ENCODE measurements around the gene NAA50. TPM values are rescaled to one million over a fixed set of nuclear protein-coding genes. Genes with fewer than 3 reads are reported as not detected.
A peak's percentile ranks its signal among the peaks of the same experiment; 100 is the strongest.

The NAA50 gene
- total and polyA plus RNA-seq, 2 of the 13 experiments (the other 11 are each of a cell fraction or from before 2014, with no cell fraction given) = 30.2 to 233 TPM

DNA sequence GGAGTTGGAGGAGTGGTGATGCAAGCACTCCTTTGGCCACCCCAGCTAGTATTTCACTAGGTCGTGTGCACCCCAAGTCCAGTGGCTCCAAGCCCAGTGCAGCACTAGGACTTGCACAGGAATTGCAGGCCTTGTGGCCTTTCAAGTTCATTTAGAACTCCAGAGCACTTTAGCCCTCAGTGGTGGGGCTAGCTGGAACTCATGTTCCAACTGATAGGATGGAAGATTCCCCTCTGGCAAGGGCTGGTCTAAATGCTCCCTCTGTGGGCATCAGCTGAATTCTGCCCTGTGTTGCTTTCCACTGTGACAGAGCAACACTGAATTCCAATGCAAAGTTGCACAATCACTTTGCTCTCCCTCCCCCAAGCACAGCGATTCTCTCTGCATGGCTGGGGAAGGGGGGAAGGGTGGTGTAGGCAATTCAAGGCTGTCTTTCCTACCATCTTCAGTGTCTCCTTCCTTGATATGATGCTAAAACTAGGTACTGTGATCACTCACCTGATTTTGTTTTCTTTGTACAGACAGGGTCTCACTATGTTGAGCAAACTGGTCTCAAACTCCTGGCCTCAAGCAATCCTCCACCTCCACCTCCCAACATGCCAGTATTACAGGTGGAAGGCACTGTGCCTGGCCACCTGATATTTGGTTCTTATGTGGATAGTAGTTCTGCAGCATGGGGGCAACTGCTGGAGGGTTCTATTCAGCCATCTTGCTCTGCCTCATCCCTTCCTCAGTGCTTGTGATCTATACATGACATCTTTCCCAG, 59.9 kb downstream of the NAA50 start (continued):
- TF ChIP-seq, protein P1, sequence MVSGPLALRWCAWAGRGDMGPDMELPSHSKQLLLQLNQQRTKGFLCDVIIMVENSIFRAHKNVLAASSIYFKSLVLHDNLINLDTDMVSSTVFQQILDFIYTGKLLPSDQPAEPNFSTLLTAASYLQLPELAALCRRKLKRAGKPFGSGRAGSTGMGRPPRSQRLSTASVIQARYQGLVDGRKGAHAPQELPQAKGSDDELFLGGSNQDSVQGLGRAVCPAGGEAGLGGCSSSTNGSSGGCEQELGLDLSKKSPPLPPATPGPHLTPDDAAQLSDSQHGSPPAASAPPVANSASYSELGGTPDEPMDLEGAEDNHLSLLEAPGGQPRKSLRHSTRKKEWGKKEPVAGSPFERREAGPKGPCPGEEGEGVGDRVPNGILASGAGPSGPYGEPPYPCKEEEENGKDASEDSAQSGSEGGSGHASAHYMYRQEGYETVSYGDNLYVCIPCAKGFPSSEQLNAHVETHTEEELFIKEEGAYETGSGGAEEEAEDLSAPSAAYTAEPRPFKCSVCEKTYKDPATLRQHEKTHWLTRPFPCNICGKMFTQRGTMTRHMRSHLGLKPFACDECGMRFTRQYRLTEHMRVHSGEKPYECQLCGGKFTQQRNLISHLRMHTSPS (CRISPR knock-in tag; IDR thresholded peaks at IDR 0.05; ENCODE audit: low read depth) = peak; percentile 27; the same call in 1 of the 2 replicates
- no peak for TF ChIP-seq BRCA1 (CRISPR knock-in tag; IDR thresholded peaks at IDR 0.05)
- TF ChIP-seq, protein P2, sequence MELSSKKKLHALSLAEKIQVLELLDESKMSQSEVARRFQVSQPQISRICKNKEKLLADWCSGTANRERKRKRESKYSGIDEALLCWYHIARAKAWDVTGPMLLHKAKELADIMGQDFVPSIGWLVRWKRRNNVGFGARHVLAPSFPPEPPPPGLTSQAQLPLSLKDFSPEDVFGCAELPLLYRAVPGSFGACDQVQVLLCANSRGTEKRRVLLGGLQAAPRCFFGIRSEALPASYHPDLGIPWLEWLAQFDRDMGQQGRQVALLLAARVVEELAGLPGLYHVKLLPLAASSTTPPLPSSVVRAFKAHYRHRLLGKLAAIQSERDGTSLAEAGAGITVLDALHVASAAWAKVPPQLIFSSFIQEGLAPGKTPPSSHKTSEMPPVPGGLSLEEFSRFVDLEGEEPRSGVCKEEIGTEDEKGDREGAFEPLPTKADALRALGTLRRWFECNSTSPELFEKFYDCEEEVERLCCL (CRISPR knock-in tag; IDR thresholded peaks at IDR 0.05; ENCODE audit: borderline replicate concordance) = no peak
- no peak for TF ChIP-seq ZNF607 (CRISPR knock-in tag; IDR thresholded peaks at IDR 0.05; ENCODE audit: borderline replicate concordance)
- no peak for TF ChIP-seq ZNF772 (CRISPR knock-in tag; IDR thresholded peaks at IDR 0.05)
- peak; percentile 55; the same call in 1 of the 2 replicates for TF ChIP-seq GFI1 (CRISPR knock-in tag; IDR thresholded peaks at IDR 0.05; ENCODE audit: borderline replicate concordance)
- no peak for TF ChIP-seq HOXA9 (CRISPR knock-in tag; IDR thresholded peaks at IDR 0.05; ENCODE audit: borderline replicate concordance)
- TF ChIP-seq TAF15 (IDR thresholded peaks at IDR 0.05; ENCODE audit: low read depth, low read length, poor library complexity, severe bottlenecking) = no peak
- TF ChIP-seq JARID2 (CRISPR knock-in tag; IDR thresholded peaks at IDR 0.05; ENCODE audit: insufficient replicate concordance) = no peak
- TF ChIP-seq ZNF605 (CRISPR knock-in tag; IDR thresholded peaks at IDR 0.05) = 0 out of 2 replicates have a peak, but pooled peaks have one; percentile 10
- TF ChIP-seq ZNF354B (CRISPR knock-in tag; IDR thresholded peaks at IDR 0.05) = no peak
- no peak for TF ChIP-seq MAZ (IDR thresholded peaks at IDR 0.05; ENCODE audit: borderline replicate concordance, low read depth, low read length)
- TF ChIP-seq MAZ (CRISPR knock-in tag; IDR thresholded peaks at IDR 0.05; ENCODE audit: low read depth) = 0 out of 2 replicates have a peak, but pooled peaks have one; percentile 29
- TF ChIP-seq PAX8 (CRISPR knock-in tag; IDR thresholded peaks at IDR 0.05; ENCODE audit: borderline replicate concordance) = no peak
- no peak for TF ChIP-seq RBFOX2 (IDR thresholded peaks at IDR 0.05; ENCODE audit: low read depth, low read length)
- TF ChIP-seq, protein P3, sequence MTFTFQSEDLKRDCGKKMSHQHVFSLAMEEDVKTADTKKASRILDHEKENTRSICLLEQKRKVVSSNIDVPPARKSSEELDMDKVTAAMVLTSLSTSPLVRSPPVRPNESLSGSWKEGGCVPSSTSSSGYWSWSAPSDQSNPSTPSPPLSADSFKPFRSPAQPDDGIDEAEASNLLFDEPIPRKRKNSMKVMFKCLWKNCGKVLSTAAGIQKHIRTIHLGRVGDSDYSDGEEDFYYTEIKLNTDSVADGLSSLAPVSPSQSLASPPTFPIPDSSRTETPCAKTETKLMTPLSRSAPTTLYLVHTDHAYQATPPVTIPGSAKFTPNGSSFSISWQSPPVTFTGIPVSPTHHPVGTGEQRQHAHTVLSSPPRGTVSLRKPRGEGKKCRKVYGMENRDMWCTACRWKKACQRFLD (CRISPR knock-in tag; IDR thresholded peaks at IDR 0.05; ENCODE audit: borderline replicate concordance) = no peak
- TF ChIP-seq SYNCRIP (IDR thresholded peaks at IDR 0.05; ENCODE audit: insufficient read depth, low read depth, low read length) = no peak
- no peak for TF ChIP-seq ZNF17 (CRISPR knock-in tag; IDR thresholded peaks at IDR 0.05)
- no peak for TF ChIP-seq ZNF674 (CRISPR knock-in tag; IDR thresholded peaks at IDR 0.05; ENCODE audit: low read depth)
- TF ChIP-seq ZNF383 (CRISPR knock-in tag; IDR thresholded peaks at IDR 0.05; ENCODE audit: borderline replicate concordance) = no peak
- no peak for TF ChIP-seq ZNF256 (CRISPR knock-in tag; conservative IDR thresholded peaks at IDR 0.05)
- no peak; the same call in 1 of the 2 replicates for TF ChIP-seq ZNF615 (CRISPR knock-in tag; IDR thresholded peaks at IDR 0.05; ENCODE audit: borderline replicate concordance)
- no peak for TF ChIP-seq ZNF431 (CRISPR knock-in tag; IDR thresholded peaks at IDR 0.05; ENCODE audit: borderline replicate concordance, low read depth)
- TF ChIP-seq SPEN (CRISPR knock-in tag; IDR thresholded peaks at IDR 0.05; ENCODE audit: low read depth) = no peak
- TF ChIP-seq GATA4 (IDR thresholded peaks at IDR 0.05; ENCODE audit: borderline replicate concordance, low read depth) = no peak
- no peak for TF ChIP-seq MYNN (CRISPR knock-in tag; IDR thresholded peaks at IDR 0.05; ENCODE audit: low read depth)

All from HepG2 (cell line).